NCI-H2227 (cell line): Measurements from ENCODE around the gene PMEPA1.
"Not testable (repeated sequence)": the region's sequence is repeated elsewhere in the genome, so short reads cannot be mapped to it uniquely, and the experiment has no call there.

Experiments used
- DNase-seq: peaks from one replicate; lab custom pipeline; 2025; ENCODE audit not compliant: unreplicated experiment; lab: John Stamatoyannopoulos, UW

Gene PMEPA1

DNA sequence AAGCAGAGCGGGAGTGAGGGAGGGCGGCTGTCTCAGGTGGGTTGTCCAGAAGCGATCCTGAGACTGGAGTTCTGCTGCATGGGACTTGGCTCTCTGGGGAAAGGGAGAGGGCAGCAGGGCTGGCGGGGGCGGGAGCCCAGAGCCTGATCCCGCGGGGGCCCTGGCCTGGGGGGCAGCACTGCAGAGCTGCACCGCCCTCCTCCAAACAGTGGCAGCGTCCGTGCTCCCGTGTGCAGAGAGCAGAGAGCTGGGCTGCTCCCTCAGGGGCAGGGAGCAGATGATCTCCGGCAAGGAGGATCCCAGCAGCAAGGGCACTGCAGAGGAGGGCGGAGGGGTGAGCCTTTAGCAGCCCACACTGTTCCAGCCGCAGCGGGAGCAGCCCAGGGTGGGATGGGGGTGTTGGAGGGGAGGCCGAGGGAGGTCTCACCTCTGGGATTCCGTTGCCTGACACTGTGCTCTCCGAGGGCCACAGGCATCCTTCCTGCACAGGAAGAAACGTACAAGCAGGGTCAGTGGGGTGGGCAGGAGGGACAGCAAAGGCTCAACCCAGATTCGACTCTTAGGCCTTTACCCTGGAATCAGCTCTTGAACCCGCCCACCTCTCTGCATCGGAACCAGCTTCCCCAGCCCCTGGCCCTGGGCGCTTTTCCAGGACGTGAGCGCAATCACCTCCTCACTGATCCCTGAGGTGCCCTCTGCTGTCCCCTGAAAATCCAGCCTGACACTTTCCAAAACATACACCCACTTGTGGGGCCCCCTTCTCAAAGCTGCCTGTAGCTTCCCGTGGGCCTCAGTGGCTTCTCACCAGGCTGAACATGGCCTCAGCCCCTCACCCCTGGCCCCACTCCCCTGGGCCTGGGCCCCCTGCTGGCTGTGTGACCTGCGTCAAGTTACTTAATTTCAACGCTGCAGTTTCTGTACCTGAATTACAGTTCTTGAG lies 56.9 kb downstream of the PMEPA1 start:
- no peak for DNase-seq

DNA sequence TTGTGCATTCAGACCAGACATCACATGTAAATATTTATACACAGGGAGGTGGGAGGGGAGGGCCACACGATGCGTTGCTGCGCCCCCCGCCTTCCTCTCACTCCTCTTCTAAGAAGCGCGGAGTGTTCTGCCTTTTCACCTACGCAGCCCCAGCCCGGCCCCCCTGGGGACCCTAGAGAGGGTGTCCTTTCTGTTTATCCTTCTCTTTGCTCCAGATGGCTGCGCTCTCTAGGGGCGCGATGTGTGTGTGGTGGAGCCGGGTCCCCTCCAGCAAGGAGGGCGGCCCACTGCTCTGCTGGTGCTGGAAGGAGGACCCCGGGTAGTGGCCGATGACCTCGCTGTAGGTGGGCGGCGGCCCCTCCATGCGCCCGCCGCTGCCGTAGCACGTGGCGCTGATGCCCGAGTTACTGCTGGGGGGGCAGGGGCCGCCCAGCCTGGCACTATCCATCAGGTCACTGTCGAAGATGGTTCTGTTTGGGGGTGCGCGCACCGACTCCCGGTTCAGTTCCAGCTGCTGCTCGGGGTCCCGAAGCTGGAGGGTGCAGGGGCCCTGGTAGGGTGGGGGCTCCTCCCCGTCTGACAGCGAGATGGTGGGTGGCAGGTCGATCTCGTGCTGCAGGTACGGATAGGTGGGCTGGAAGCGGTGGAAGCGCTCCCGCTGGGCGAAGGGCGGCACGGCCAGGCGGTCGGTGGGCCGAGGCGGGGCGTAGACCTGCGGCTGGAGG lies 57.8 kb downstream of the PMEPA1 start:
- DNase-seq, result no peak

DNA sequence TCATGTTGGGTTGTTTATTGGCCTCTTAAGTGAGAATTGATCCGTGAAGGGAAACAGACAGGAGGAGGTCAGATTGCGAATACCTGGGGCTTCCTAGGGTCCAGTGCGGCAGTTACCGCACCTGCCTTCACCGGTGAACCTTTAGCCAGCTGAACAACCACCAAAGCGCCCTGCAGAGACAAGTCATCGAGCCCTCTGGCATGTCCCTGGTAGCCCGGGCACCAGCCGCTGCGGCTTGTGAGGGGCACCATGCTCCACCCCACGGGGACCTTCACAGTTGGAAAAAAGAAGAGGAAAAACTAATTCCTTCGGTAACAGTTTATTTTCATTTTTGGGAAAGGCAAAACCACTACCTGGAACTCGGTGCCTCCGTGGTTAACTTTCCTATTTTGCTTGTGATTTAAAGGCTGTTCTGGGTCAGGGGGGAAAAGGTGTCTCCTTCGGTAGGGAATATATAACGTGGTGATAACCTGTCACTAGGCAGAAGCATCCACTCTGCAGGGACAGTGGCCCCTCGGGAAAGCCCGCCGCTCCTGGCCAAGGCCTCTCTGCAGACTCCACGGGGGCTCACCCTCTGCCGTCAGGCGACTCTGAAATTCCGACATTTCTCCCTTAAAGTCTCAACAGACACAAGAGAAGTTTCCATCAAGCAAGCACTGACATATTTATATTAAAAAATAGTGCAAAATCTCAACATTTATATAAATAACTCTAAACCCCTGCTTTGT lies 58.9 kb downstream of the PMEPA1 start:
- DNase-seq, result no peak

DNA sequence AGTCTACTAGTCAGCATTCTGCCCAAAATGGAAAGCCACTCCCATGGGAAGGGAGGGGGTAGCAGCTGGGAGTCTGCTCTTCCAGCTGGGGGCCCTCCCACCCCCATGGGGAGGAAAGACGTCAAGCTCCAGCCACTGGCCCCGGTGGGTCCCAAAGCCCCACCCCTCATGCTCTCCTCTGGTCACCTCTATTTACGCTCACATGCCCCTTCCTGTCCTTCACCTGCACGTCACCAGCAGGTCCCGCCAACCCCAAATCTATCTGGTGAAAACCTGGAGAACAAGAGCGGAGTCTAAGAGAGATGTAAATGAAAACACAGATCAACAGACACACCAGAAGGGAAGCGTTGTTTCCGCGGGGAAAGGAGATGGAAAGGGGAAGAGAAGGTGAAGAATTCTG lies 59.5 kb downstream of the PMEPA1 start:
- DNase-seq, result no peak

DNA sequence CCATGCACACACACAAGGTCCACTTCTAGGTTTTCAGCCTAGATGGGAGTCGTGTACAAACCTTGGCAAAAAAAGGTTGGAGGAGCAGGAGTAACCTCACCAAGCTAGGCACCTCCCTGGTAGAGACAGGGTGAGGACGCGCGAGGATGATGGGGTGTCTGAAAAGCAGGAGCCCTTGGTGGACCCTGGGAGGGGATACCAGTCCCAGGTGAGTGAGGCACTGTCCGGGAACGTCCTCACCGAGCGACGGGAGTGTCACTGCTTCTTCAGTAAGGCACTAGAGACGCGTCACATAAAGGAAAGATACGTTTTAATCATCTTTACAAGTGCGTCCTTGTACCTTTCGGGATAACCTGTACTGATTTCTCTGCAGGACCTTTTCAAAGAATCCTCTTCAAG lies 60.2 kb downstream of the PMEPA1 start:
- DNase-seq, result no peak

DNA sequence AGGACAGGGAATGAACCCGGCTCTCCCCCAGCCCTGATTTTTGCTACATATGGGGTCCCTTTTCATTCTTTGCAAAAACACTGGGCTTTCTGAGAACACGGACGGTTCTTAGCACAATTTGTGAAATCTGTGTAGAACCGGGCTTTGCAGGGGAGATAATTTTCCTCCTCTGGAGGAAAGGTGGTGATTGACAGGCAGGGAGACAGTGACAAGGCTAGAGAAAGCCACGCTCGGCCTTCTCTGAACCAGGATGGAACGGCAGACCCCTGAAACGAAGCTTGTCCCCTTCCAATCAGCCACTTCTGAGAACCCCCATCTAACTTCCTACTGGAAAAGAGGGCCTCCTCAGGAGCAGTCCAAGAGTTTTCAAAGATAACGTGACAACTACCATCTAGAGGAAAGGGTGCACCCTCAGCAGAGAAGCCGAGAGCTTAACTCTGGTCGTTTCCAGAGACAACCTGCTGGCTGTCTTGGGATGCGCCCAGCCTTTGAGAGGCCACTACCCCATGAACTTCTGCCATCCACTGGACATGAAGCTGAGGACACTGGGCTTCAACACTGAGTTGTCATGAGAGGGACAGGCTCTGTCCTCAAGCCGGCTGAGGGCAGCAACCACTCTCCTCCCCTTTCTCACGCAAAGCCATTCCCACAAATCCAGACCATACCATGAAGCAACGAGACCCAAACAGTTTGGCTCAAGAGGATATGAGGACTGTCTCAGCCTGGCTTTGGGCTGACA lies 60.8 kb downstream of the PMEPA1 start:
- no peak for DNase-seq

DNA sequence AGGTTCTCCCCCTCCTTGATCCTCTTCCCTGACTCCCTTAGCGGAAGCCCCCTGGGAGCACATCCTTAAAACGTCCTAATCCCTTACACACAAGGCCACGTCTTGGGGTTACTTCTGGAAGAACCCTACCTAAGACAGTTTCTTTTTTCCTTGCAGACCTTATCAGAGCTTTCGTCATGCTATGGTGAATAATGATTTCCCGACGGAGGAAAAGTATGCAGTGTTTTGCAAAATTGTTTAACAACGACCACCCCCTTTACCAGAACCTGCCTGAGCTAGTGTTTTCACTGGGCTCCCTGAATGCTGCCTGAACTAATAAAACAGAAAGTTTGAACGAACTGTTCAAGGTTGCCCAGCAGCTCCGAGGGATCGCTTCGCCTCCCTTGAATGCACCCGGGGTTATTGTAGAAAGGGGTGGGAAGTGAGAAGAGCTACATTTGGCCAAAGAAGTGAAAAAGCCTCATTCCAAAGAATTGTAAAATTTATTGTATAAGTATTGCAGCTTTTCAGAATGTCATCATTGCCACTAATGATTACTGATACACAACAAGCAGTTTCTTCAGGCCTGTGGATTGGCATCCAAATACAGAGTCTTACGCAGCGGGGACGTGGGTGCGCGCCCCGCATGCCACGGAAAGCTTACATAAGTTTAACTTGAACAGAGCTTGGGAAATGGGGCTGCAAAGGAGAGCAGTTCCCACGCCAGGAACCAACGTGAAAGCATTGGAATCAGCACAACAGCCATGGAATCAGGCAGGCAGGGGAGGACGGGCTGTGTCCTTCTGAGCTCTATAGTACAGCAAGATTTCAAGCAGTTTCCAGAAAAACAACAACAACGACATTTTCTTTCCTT lies 61.7 kb downstream of the PMEPA1 start:
- DNase-seq, result no peak

DNA sequence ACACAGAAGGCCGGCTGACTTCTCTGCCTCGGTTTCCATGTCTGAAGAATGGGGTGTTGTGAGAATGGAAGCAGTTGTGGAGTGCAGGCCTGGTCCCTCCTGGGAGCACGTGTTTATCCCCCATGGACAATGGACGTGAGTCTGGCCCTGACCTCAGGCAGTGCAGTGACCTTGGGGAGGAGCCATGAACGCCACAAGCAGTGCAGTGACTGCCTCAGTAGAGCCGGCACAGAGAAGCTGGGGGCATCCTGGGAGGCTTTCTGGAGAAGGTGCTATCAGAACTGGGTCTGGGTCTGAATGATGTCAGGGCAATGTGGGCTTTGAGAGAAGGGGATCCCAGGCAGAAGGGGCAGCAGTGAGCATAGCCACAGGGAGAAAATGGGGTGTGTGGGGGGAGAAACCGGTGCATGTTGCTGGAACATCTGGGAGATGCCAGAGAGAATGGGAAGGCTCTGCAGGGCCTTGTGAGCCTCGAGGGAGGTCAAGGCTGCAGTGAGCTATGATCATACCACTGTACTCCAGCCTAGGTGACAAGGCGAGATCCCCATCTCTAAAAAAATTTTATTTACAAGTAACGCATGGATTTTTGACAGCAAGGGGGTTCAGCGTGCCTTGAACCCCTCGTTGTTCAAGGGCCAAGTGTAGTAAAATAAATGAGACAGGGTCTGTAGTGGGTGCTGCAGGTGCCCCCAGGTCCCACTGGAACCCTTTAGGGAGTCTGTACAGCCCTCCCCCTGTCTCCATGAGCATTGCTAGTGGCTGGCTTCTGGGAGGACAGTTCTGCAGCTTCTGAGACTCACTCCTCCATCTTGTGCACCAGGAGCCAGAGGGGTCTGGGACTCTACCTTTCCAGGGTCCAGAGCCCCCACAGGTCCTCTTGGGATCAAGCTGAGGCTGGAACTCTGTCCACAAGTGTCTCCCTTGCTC lies 62.5 kb downstream of the PMEPA1 start:
- no peak for DNase-seq

DNA sequence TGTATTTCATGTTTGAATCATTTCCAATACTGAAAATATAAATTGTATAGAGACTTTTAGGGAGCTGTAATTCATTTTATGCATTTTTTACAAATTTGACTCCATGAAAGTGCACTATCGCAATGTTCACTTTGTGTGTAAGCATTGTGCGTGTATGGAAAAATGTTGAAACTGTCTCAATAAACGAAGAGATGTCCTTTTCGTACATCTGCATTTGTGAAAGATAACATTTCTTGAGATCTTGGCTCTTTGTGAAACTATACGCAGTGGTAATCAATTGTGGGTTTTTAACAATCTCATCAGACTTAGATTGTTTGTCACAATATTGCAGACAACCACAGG lies 70.9 kb downstream of the PMEPA1 start:
- no peak for DNase-seq

DNA sequence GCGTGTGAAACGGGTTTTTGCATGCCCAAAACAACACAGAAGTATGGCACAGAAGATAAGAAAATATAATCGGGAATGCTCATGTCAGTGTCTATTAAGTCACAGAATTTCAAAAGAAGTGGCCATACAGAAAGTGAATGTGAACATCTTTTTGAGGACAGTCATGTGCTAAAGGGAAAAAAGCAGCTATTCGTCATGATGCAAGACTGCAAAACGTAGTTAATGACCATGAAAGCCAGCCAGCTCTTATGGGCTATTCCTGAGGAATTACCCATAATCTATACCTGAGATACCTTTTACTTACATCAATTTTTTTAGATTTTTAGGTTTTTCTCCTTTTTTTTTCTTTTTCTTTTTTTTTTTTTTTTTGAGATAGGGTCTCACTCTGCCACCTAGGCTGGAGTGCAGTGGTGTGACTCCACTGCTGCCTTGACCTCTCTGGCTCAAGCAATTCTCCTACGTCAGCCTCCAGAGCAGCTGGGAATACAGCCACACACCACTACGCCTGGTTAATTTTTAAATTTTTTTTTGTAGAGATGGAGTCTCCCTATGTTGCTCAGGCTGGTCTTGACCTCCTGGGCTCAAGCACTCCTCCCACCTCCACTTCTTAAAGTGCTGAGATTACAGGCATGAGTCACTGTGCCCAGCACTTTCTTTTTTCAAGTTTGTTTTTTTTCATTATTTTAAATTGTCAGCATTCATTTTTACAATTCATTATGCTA lies 71.5 kb downstream of the PMEPA1 start:
- no peak for DNase-seq

DNA sequence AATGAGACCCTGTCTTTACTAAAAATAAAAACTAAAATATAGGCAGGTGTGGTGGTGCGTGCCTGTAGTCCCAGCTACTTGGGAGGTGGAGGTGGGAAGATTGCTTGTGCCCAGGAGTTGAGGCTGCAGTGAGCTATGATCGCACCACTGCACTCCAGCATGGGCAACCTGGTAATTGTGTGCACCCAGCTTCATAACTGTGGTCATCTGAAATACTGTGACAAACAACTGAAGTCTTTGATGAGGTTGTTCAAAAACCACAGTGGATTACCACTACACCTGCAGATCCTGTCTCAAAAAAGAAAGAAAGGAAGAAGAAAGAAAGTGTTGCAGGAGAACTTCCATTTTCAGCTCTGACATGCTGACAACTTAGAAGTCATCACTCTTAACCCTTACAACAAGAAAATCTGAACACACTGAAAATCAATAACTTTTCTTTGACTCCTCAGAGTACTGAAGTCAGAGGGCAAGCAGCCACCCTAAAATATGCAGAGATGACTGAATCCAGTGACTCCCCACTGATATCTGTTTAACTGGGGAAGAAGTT lies 75.8 kb downstream of the PMEPA1 start:
- no peak for DNase-seq

DNA sequence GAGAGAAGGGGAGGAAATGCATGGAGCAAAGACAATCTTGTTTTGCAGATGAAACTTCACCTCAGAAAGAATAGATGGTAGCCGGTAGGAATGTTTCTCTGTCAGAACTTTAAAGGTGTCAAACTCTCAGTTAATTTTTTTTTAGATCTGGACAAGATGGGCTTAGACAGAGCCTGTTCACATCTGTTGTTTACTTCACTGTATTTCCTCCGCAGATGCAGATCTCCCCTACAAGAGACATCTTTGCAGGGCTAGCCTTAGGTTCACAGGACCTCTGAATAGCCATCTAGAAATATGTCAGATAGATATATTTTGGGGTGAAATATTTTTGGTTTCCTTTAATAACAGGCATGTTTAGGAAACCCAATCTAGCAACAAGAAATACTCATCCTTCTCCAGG lies 77.5 kb downstream of the PMEPA1 start:
- no peak for DNase-seq

DNA sequence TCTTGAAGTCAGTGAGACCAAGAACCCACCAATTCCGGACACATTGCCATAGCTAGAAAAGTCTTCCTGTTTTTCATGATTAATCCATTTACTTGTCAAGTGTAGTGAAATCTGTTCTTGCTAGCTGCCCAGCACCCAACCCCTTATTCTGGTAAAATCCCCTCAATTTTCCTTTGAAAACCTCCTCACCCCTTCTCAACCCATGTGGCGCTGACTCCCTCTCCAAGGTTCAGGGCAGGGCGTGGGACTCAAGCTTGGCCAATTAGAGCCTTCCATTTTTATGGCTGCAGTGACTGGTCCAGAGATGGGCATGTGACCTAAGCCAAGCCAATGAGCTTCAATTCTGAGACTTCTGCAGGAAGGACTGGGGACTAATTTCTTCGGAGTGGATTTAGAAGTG lies 79.8 kb downstream of the PMEPA1 start:
- DNase-seq, result no peak

DNA sequence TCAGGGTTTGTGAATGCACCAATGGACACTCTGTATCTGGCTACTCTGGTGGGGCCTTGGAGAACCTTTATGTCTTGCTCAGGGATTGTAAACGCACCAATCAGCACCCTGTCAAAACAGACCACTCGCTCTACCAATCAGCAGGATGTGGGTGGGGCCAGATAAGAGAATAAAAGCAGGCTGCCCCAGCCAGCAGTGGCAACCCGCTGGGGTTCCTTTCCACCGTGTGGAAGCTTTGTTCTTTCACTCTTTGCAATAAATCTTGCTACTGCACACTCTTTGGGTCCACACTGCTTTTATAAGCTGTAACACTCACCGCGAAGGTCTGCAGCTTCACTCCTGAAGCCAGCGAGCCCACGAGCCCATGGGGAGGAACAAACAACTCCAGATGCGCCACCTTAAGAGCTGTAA lies 80.3 kb downstream of the PMEPA1 start:
- not testable (repeated sequence) for DNase-seq

DNA sequence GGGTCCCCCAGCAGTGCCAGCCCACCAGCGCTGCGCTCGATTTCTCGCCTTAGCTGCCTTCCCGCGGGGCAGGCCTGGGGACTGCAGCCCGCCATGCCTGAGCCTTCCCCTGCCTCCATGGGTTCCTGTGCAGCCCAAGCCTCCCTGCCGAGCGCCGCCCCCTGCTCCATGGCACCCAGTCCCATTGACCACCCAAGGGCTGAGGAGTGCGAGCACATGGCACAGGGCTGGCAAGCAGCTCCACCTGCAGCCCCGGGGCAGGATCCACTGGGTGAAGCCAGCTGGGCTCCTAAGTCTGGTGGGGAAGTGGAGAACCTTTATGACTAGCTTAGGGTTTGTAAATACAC lies 80.9 kb downstream of the PMEPA1 start:
- DNase-seq, result not testable (repeated sequence)

DNA sequence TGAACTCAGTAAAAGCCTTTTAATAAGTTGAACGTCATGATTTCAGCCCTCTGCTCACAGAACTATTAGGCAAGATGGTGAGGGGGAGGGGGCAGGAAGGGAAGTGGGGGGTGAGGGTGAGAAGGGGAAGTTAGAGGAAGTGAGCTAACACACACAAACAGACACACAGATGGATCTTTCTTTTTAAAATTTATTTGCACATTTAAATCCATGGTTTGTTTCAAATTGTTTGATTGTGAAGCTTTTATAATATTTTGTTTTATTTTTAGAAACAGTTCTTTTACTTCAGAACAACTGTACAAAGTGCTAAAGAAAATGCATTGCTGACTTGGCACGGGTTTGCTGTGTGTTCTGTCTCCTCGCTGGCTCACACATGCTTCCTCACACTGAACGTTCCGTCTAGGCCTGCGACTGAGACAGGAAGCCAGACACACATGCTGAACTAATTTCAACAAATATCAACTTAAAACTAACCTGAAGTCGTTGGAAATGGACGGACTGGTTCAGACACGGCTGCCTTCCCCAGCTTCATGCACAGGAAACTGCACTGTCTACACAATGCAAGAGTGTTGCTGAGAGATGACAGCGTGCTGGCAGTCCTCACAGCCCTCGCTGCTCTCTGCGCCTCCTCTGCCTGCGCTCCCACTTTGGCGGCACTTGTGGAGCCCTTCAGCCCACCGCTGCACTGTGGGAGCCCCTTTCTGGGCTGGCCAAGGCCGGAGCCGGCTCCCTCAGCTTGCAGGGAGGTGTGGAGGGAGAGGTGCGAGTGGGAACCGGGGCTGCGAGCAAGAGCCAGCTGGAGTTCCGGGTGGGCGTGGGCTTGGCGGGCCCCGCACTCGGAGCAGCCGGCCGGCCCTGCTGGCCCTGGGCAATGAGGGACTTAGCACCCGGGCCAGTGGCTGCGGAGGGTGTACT lies 81.5 kb downstream of the PMEPA1 start:
- DNase-seq, result no peak

DNA sequence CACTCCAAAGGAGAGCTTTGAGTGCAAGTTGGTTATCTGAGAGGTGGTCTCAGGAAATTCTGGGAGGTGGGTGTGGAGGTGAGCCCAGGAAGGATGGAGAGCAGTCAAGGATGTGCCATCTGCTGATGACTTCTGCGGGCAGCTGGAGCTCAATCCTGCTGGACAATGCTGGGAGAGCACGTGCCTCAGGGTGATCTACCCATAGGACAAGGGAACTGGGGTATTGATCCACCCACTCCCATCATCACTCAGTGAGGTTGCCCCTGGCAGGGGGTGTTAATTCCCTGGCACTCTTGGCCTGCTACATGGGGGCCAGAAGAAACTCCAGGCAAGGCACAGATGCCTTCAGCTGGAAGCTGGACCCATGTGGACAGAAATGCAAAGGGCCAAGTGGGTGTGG lies 82.5 kb downstream of the PMEPA1 start:
- DNase-seq, result no peak
